ENCODE results near the gene MAGI2.

GRCh38 chr7:78171398-78171797 lies 1282.1 kb downstream of the MAGI2 start:
- TF ChIP-seq EZH2 (IDR thresholded peaks at IDR 0.05; ENCODE audit: insufficient read depth, poor library complexity, severe bottlenecking) (no peak), EZH2phosphoT487 (IDR thresholded peaks at IDR 0.05; ENCODE audit: insufficient read depth, low read depth) (no peak)
